Gastroesophageal sphincter (tissue), 4 donors: ENCODE measurements around the gene XRCC4. TPM values are rescaled to one million over a fixed set of nuclear protein-coding genes. Genes with fewer than 3 reads are reported as not detected.

ENCODE experiments used
- ATAC-seq: fragments of 150-250 bp; one replicate; pipeline ENCODE4 v1.9.1; 2016; ENCODE audit warnings: mild to moderate bottlenecking, moderate library complexity
- H3K27ac ChIP-seq, 4 donors: fragments of 200-600 bp; sonication (generic) in 3 of 4; 1 replicate in 3 of 4; 2 replicates in 1 of 4; pipeline ENCODE4 v1.5.1; 2016 to 2019
- H3K27me3 ChIP-seq: fragments of 200-600 bp; sonication (generic); one replicate; pipeline ENCODE4 v1.5.1; 2019
- H3K36me3 ChIP-seq, 2 donors: fragments of 200-600 bp; sonication (generic); one replicate each; pipeline ENCODE4 v1.5.1; 2019; ENCODE audit warnings: control low read depth in 1 of 2
- H3K4me1 ChIP-seq, 3 donors: fragments of 200-600 bp; sonication (generic); 1 replicate in 2 of 3; 2 replicates in 1 of 3; pipeline ENCODE4 v1.5.1; 2016 to 2019; ENCODE audit warnings: control low read depth in 2 of 3
- H3K4me3 ChIP-seq, 2 donors: fragments of 200-600 bp; sonication (generic); one replicate each; pipeline ENCODE4 v1.5.1; 2019; ENCODE audit warnings: mild to moderate bottlenecking in 1 of 2, moderate library complexity in 1 of 2
- H3K9me3 ChIP-seq, 3 donors: fragments of 200-600 bp; sonication (generic); one replicate each; pipeline ENCODE4 v1.5.1; 2017 to 2019; ENCODE audit warnings: control low read depth in 2 of 3
- EP300 ChIP-seq: sonication (generic); formaldehyde crosslinking; IDR thresholded peaks from one replicate; pipeline ENCODE4 v1.6.1; 2017; ENCODE audit warnings: antibody characterized with exemption, mild to moderate bottlenecking
- POLR2A ChIP-seq, 2 donors: fragments of 450-650 bp; IDR thresholded peaks; one replicate each; pipeline ENCODE4 v1.6.1; 2017; ENCODE audit warnings: antibody characterized with exemption in 2 of 2, mild to moderate bottlenecking in 2 of 2, moderate library complexity in 1 of 2
- POLR2AphosphoS5 ChIP-seq: sonication (generic); formaldehyde crosslinking; IDR thresholded peaks from one replicate; pipeline ENCODE4 v1.6.1; 2017; ENCODE audit warnings: antibody characterized with exemption
- WGBS, 2 donors: methylation state at CpG; one replicate each; pipeline ENCODE4 v1.1.5; 2018; ENCODE audit warnings: low coverage in 1 of 2; 5-methylcytosine and 5-hydroxymethylcytosine counted together
- total RNA-seq, 4 donors: library from RNA; depleted of rRNA; stranded (reverse); fragments of >200 nt; gene quantifications; one replicate each; pipeline ENCODE4 v1.1.0, GENCODE V29; 2016
- TF ChIP-seq, protein P1 (sequence below), 4 experiments: fragments of 200-600 bp in 2 of 4; fragments of 450-650 bp in 2 of 4; sonication (generic) in 1 of 4; IDR thresholded peaks; one replicate each; pipeline ENCODE4 v1.5.1; 2017 to 2019; ENCODE audit warnings: antibody characterized with exemption in 4 of 4, mild to moderate bottlenecking in 2 of 4, moderate library complexity in 2 of 4

XRCC4 gene
- total RNA-seq, 4 donors from 2014 or later: 3.7 to 9.3 (median 5.4) TPM

- 83 to 90% methylated on average over 4 of the region's 4 CpGs for WGBS, 2 donors
- no peak for ATAC-seq
- H3K27ac ChIP-seq: no peak overlapping the region
- H3K36me3 ChIP-seq: no peaks in the 10 kb centered on the region
- TF ChIP-seq POLR2AphosphoS5 (no peak), EP300 (no peak), POLR2A (IDR thresholded peaks at IDR 0.05) (no peak)
- TF ChIP-seq, protein P1, sequence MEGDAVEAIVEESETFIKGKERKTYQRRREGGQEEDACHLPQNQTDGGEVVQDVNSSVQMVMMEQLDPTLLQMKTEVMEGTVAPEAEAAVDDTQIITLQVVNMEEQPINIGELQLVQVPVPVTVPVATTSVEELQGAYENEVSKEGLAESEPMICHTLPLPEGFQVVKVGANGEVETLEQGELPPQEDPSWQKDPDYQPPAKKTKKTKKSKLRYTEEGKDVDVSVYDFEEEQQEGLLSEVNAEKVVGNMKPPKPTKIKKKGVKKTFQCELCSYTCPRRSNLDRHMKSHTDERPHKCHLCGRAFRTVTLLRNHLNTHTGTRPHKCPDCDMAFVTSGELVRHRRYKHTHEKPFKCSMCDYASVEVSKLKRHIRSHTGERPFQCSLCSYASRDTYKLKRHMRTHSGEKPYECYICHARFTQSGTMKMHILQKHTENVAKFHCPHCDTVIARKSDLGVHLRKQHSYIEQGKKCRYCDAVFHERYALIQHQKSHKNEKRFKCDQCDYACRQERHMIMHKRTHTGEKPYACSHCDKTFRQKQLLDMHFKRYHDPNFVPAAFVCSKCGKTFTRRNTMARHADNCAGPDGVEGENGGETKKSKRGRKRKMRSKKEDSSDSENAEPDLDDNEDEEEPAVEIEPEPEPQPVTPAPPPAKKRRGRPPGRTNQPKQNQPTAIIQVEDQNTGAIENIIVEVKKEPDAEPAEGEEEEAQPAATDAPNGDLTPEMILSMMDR (IDR thresholded peaks at IDR 0.05): no peak
- H3K9me3 ChIP-seq: no peaks in the 10 kb centered on the region
- no peak overlapping the region for H3K4me3 ChIP-seq
- no peaks in the 10 kb centered on the region for H3K27me3 ChIP-seq
- H3K4me1 ChIP-seq: peaks cover 0 to 14% (median 0%) of the 10 kb centered on the region in 3 donors
These were observed 42.7 kb upstream of the XRCC4 start for GRCh38 chr5:83034528-83035207.

- H3K27me3 ChIP-seq: no peaks in the 10 kb centered on the region
- H3K9me3 ChIP-seq: no peaks in the 10 kb centered on the region
- TF ChIP-seq, protein P1 (IDR thresholded peaks at IDR 0.05): no peak
- no peak for TF ChIP-seq POLR2AphosphoS5
- no peak for TF ChIP-seq EP300
- TF ChIP-seq POLR2A (IDR thresholded peaks at IDR 0.05): no peak
- H3K36me3 ChIP-seq: no peaks in the 10 kb centered on the region
- ATAC-seq: no peak
- H3K4me1 ChIP-seq: peaks cover 0 to 14% (median 0%) of the 10 kb centered on the region in 3 donors
- WGBS, 2 donors: 56 to 75% methylated on average over 2 to 3 of the region's 5 CpGs
- no peak overlapping the region for H3K27ac ChIP-seq
- no peak overlapping the region for H3K4me3 ChIP-seq
These were observed 41.8 kb upstream of the XRCC4 start for GRCh38 chr5:83035373-83036100.

- WGBS, 2 donors: 54 to 69% methylated on average over 4 of the region's 4 CpGs
- H3K9me3 ChIP-seq: no peaks in the 10 kb centered on the region
- H3K4me1 ChIP-seq: peaks cover 0 to 14% (median 0%) of the 10 kb centered on the region in 3 donors
- no peaks in the 10 kb centered on the region for H3K27me3 ChIP-seq
- no peak overlapping the region for H3K4me3 ChIP-seq
- no peak for TF ChIP-seq POLR2AphosphoS5
- TF ChIP-seq, protein P1 (IDR thresholded peaks at IDR 0.05): no peak
- TF ChIP-seq POLR2A (IDR thresholded peaks at IDR 0.05): no peak
- no peak for TF ChIP-seq EP300
- no peaks in the 10 kb centered on the region for H3K36me3 ChIP-seq
- H3K27ac ChIP-seq: no peak overlapping the region
- ATAC-seq: no peak
These were observed 40.3 kb upstream of the XRCC4 start for GRCh38 chr5:83036991-83037575.

GRCh38 chr5:83038924-83039323, 38.4 kb upstream of the XRCC4 start:
- ATAC-seq: no peak
- WGBS, 2 donors: 88 to 92% methylated on average over 3 of the region's 3 CpGs
- Histone ChIP-seq H3K9me3 (no peaks in the 10 kb centered on the region), H3K4me1 (peaks cover 0 to 14% (median 0%) of the 10 kb centered on the region in 3 donors), H3K4me3 (no peak overlapping the region), H3K36me3 (no peaks in the 10 kb centered on the region), H3K27ac (no peak overlapping the region), H3K27me3 (no peaks in the 10 kb centered on the region)
- no peak for TF ChIP-seq EP300
- TF ChIP-seq POLR2A (IDR thresholded peaks at IDR 0.05): no peak
- TF ChIP-seq, protein P1 (IDR thresholded peaks at IDR 0.05): no peak
- no peak for TF ChIP-seq POLR2AphosphoS5
